HepG2 (cell line): ENCODE data around the gene LRRC27.

Experiments used
- EZH2 ChIP-seq: conservative IDR thresholded peaks from 2 replicates; pipeline ENCODE4 v1.6.1; 2012; ENCODE audit warnings: mild to moderate bottlenecking, low read depth, low read length, moderate library complexity
- NR2C2 ChIP-seq: sonication (generic); formaldehyde crosslinking; IDR thresholded peaks from 2 replicates; pipeline ENCODE4 v1.4.0; 2020; ENCODE audit warnings: missing genetic modification reagents, mild to moderate bottlenecking, moderate library complexity, borderline replicate concordance
- NR2F2 ChIP-seq: IDR thresholded peaks from 2 replicates; pipeline ENCODE4 v1.6.1; 2012; ENCODE audit warnings: low read depth, inconsistent platforms, borderline replicate concordance

DNA sequence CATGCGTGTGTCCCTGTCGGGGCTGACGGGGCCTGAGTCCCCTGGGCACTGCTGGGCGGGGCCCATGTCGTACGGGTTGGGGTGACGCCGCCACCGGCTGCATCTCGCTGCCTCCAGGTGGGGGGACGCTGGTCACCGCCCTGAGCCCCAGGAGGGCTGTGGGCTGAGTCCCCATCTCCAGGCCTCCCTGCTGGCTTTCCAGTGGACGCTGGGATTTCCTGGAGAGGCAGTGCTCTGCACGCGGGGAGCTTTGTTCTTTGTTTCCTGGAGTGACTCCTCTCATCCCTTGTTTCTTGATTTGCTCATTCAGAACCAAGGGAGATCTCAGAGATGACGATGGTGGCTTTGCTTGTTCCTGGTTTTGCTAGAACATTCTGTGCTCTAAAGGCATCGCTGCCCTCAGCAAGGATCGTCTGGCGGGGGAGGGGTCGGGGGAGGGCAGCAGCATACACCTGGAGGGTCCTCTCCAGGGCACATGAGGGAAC is 86.0 kb downstream of the LRRC27 start:
- no peak for TF ChIP-seq NR2F2
- no peak for TF ChIP-seq NR2C2
- TF ChIP-seq EZH2, result no peak
